DMS53 treated with DMSO at 0.1 percent for 48 hours (cell line): ENCODE results near the gene CORO2A.
"Not testable (repeated sequence)": the region's sequence is repeated elsewhere in the genome, so short reads cannot be mapped to it uniquely, and the experiment has no call there.

Experiments used
- DNase-seq: peaks from one replicate; lab custom pipeline; 2025; ENCODE audit not compliant: unreplicated experiment; lab: John Stamatoyannopoulos, UW

Gene CORO2A

DNA sequence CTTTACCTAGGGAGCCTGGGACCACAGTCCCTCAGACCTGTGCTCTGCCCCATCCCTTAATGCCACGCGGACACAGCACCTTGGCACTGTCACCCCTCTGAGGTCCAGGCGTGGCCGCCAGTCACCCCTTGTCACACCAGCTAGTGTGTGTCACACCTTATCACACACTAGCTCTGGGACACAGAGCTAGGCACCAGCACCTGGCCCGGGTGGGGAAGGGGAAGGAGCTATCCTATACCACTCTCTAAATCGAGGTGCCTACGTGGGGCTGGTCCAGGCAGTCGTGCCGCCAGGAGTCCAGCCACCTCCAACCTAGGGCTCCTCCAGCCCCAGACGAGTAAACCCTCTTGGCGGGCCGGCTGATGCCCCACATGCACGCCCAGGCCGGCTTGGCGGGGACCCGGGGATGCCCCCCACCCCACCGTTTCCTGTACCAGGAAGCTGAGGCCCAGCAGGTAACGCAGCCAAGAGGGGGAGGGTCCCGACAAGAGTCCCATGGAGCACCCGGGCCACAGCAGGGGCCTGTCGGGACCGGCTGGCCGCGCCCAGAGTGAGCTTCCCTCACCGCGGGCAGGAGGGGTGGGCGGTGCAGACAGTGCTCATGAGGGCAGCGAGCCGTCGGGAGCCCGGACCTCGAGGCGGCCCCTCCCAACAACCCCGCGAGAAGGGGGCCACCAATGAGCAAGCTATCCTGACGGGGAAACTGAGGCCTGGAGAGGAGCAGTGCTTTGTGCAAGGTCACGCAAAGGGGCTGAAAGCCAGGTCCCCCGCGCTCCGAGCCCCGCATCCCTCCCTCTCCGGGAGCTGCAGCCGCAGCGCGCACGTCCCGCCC, 550 bp downstream of the CORO2A start:
- no peak for DNase-seq

DNA sequence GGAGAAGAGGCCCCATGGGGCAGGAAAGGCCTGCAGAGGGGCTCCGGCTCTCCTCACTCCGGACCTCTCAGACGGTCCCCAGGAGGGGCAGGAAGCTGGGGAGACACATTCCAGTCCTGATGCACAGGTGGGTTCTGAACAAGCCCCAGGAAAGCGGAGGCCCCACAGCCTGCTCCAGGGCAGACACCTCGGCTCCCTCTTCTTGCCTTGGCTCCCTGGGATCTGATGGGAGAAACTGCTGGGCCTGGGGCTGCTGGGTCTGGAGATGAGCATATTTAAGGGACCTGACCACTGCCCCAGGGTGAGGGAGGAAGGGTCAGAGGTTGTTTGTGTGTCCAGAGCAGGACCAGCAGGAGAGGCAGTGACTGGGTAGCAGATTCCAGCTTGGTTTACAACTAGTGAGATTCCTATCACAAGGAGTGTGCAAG, 1.2 kb downstream of the CORO2A start:
- no peak for DNase-seq

DNA sequence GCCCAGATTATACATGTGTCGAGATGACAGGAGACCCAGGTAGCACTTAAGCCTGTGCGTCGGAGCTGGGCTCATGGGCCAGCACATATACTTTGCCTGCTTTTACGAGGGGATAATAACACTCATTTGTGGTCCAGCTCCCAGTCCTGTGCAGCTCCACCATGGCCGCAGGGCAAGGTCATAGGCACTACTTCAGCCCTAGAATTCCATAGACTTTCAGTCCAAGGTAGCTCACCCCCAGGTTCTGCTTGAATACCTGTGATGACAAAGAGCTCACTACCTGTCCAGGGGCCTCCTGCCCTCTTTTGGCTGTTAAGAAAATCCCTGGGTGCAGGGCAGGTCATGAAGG, 1.7 kb downstream of the CORO2A start:
- DNase-seq, result no peak

DNA sequence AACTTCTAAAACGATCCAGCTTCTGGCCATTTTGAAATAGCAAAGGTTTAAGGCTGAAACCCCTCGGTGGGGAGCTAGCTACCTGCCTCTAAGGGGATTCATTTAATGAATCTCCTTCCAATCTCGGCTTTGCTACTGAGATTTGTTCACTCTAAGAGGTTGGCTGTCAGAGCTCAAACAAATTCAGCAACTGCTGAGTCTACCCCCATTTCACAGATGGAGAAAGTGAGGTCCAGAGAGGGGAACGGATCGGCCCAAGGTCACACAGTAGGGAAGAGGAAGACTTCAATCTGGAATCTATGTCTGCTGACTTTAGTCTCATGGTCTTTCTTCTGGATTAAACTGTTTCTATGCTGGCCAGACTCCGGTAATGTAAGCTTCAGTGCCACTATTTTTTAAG, 3.0 kb downstream of the CORO2A start:
- DNase-seq, result no peak

DNA sequence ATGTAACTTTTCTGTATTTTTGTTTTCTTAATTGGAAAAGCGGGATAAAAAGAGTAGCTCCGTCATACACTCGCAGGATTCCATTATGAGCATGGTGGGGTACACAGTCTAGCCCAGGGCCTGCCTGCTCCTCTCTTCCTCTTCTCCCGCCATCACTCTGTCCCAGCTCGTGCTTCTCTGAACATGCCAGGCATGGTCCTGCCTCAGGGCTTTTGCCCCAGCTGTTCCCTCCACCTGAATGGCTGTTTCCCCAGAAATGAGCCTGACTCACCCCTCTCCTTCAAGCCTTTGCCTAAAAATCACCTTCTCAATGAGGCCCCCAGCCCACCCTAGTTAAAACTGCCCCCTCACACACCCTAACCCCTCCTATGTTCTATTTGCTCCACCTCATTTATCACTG, 4.5 kb downstream of the CORO2A start:
- DNase-seq, result no peak

DNA sequence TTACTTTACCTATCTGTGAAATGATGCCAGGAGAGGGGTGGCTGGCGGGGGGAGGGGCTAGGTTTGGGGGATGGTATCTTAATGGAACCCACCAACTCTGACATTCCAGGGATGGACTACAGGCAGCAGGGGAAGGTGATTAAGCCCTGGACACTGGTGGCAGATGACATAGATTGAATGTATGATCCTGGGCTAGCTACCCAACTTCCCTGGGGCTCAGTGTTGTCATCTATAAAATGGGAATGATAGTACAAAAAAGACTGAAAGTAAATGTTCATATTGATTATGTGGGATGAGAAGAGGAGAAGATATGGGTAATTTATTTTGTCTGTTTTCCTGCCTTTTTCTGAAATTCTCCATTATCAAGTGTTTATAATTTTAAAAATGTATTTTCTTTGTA, 6.2 kb downstream of the CORO2A start:
- DNase-seq, result no peak

DNA sequence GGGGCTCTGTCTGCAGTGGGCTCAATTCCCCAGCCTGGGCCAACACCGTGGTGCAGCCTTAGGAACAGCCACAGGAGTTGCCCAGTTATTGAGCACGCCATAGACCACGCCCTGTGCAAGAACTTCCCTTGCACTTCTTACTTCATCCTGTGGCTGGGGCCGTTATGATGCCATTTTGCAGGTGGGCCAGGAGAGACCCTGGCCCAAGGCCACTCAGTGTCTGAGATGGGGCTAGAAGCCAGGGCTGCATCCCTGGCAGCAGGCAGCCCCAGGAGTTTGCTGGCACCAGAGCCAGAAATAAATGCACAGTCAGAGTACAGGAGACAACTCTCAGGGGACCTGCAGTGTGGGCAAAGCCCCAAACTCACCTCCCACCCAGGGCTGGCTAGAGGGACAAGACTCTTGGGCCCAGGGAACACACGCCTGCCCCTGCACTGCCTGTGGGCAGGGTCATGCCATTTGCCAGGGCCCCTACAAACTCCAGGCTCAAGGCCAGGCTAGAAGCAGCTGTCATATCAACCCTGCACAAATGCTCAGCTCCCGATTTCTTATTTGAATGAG, 6.7 kb downstream of the CORO2A start:
- DNase-seq, result no peak

DNA sequence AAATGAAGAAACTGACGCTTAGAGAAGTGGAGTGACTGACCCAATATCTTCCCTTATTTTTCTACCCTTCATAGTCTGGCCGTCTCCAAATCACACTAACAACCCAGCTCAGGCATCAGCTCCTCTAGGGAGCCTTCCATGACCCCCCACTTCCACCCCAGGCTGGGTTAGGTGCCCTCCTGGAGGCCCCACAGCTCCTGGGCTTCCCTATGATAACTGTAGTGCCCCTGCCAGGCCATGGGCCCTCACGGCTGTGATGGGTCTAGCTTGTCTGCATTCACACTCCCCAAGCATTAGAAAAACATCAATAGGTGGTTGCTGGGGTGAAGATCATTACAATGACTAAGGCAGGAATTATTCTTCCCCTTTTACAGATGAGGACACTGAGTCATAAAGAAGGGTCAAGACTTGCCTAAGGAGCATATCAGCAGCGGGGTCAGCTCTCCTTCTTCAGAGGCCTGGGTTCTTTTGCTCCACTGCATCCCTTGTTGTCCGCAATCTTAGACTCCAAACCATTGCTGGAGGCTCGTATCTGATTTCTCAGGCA, 7.3 kb downstream of the CORO2A start:
- no peak for DNase-seq

DNA sequence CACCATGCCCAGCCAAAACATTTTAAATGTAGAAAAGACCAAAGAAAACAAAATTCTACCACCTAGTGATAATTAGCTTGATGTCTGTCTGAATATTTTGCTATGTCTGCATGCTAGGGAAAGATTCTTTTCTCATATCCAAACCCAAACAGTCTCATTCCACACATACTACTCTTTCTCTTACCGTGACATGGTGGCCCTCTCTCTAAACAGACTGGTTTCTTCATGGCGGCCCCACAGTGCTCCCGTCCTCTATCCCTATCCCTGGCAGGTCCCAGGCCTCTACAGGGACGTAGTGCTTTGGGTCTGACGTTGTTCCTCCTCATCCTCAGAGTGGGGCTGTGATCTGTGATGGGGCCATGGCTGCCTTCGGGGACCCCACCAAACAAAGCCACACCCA, 8.1 kb downstream of the CORO2A start:
- DNase-seq, result no peak

DNA sequence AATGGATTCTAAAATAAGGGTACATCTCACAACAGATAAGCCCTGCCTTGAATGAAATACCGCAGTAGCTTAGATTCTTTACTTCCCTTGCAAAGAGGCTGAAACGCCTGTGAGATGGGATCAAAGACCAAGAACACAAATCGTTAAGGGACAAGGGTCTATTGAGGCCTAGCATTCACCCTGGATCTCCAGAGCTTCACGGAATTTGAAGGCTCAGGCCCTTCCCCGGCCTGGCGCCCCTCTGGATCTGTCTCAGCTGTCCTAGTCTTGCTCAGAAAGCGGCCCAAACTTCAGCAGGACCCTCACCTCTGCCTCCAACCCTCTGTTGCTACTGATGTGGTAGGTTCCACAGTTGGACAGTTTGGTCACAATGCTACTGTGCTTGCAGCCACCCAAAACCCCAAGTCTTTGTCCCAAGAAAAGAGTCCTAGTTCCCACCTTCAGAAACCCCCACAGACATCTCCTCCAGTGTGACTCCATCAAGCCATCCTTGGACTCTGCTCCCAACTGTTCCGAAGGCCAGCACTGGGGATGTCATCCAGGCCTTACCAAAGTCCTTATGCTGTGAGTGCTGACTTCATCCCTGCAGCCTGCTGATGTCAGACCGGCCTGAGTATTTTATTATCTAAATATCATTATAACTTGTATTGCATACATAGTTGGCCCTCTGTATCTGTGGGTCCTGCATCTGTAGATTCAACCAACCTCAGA, 9.4 kb downstream of the CORO2A start:
- DNase-seq, result no peak

DNA sequence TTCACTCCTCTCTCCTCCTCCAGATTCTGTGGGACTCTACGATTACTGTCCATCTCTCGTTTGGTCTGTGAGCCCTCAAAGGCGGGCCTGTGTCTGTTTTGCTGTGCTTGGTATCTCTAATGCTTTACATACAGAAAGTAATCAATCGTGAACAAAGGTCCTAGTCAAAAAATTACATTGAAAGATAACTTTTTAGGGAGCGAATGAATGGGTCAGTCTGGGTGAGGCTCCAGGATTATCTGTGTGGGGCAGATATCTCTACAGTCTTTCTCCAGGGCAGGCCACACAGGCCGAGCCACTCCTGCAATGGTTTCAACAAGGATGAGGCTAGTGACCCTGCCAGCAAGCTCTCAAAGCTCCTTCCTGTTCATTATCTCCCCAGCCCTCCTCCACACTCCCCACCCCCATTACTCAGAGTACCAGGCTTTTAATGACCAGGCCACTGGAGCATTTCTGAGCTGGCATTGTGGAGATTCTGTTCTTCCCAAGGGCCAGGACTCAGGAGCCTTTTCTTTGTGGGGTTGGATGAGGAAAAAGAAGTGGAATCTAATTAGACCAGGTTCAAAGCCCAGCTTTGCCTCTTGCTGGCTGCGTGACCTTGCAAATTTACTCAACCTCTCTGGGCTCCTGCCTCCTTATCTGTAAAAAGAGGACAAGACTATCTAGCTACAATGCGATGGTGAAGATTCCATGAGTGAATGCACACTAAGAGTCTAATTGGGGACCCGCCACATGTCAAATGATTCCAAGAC, 10.2 kb downstream of the CORO2A start:
- DNase-seq, result no peak

DNA sequence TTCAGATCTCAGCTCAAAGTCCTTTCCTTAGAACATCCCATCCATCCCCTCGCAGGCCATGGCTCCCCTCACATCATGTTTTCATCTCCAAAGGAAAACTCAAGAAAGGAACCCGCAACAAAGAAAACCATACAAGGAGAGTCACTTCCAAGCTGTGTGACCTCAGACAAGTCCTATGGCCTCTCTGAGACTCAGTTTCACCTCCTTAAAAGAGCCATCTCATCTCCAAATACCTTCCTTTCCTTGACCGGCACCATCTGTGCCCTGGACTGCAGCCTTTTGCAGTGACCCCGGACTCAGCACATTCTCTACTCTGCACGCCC, 10.7 kb downstream of the CORO2A start:
- DNase-seq, result no peak

DNA sequence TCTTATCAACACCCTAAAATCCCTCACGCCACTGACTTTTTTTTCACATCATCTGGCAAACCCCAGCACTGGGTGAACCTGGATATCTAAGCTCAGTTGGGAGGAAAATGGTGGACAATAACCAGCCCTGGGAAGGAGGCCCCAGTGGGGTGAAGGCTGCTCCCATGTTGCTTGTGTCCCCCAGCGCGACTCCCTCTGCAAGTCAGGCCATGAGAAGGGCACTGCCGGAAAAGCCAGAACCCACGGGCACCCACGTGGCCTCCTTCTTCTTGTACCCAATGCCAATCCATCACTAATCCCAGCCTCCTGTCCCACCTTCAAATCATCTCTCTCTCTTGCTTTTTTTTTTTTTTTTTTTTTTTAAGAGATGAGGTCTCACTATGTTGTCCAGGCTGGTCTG, 11.4 kb downstream of the CORO2A start:
- DNase-seq, result no peak

DNA sequence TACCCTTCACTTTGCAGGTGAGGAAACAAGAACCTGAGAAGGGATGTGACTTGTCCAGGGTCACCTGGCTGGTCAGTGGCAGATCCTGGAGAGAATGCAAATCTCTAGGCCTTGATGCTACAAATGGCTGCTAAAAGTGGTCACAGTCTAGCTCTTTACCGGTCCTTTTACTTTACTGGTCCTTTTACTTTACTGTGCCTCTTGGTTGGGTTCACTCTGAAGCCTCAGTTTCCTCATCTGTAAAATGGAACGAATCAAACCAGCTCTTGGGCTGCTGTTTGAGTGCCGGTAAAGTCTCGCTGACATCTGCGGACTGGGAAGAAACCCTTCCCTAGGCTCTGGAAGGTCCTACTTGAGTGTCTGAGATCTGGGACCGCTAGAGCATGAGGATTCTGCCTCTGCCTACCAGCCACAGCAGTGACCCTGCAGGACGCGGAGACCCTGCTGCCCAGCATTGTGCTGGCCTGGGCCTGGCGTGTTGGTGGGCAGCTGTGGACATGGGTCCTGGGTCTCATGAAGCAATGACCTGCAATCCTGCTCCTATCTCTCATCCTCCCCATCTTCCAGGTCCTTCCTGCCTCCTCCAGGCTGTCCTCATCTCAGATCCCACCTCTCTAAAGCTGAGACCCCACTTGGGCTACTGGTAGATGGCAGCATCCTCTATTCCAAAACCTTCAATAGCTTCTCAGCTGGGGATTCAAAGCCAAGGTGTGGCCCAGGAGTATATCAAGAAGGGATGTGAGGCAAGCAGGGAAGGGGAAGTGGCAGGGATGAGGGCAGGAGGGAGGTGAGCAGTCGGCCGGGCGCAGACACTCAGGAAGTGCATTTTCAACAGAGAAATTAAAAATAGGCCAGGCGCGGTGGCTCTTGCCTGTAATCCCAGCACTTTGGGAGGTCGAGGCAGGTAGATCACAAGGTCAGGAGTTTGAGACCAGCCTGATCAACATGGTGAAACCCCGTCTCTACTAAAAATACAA, 13.3 kb downstream of the CORO2A start:
- DNase-seq, result no peak

DNA sequence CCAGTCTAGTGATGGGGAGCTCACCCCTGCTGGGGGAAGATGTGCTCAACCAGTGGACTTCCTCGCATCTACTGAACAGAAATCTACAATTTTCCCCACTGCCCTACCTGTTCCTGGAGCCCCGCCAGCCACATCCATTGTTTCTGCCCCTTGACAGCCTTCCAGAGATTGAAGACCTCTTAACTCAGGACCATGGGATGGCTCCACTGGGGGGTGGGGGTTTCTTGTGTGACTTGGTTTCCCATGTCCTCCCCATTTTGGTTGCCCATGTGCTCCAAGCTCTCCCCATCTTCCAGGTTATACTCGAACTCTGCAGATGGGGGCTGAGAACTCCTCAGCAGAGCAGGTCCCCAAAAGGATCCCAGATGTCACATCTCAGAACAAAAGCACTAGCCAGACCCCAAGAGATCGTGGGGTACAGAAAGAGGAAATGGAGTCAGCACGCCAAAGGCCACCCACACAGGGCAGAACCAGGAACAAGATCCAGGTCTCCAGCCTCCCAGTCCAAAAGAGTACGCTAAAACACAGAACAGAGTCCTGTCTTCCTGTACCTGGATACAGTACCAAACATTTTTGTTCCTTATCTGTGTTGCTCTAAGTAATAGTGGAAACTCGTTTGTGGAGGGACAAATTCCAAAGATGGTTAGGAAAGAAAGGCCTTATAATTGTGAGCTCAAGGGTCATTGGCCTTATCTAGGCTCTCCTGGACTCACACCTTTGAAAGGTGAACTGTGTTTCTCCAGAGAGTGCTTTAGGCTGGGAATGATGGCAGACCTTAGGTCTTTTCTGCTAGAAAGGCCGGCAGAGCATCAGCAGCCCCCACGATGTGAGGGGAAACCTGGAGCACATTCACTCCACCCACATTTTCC, 15.8 kb downstream of the CORO2A start:
- DNase-seq, result no peak

DNA sequence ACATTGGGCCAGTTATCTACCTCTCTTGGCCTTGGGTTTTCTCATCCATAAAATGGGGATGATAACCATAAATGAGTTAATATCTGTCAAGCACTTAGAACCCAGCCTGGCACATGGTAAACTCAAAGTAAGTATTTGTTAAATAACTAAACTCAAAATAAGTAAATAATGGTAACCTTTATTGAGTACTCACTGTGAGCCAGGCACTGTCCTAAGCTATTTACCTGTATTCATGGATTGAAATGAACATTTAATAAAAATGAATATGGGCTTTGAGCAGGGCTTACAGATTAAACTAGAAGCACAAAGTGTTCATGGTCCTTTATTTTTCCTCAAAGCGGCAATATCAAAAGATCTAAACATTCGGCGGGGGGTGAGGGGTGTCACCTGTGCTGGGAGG, 16.7 kb downstream of the CORO2A start:
- no peak for DNase-seq

DNA sequence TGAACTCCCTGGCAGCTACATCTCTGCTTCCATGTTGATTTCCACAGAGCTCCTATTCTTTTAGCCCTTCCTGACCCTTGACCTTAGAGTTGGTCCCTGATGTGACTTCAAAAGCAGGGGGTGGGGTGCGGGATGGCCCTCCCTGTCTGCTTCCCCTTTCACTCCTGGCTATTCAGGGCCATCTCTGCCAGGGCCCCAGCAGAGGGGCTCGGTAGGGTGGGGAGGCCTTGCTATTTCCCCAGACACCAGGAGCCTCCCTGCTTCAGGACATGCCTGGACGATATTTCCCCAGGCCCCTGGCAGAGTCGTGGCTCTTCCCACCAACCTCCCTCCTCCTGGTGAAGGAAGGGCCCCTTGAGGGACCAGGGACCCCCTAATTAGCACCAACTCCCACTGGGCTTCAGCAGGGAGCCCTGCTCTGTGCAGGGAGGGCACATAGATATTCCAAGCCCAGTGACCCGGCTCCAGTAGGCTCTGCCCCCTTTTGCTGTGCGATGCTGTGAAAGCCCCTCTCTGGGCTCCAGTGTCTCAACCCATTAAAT, 17.3 kb downstream of the CORO2A start:
- no peak for DNase-seq

DNA sequence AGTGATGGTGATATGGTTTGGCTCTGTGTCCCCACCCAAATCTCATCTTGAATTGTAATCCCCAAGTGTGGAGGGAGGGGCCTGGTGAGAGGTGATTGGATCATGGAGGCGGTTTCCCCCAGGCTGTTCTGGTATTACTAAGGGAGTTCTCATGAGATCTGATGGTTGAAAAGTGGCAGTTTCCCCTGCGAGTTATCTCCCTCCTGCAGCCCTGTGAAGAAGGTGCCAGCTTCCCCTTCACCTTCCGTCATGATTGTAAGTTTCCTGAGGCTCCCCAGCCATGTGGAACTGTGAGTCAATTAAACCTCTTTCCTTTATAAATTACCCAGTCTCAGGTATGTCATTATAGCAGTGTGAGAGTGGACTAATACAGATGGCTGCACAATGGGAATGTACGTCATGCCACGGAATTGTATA, 17.9 kb downstream of the CORO2A start:
- DNase-seq, result not testable (repeated sequence)

DNA sequence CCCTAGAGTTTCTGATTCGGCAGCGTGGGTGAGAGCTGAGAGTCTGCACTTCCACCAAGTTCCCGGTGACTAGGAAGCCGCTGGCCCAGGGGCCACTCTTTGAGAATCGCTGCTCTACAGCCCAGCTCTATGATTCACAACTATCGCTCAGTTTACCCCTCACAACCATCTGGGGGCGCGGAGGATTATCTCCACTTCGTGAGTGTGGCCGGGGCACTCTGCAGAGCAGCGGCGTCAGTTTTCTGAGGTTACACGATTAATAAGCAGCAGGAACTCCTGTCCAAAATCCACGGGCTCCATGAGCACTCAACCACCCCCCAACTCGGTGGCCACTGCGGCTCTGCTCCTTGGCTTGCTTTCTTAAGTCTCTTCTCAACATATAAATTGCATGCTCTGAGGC, 19.3 kb downstream of the CORO2A start:
- no peak for DNase-seq
